Endodermal cell (in vitro differentiated cells): Measurements from ENCODE around the gene SMG6. TPM values are rescaled to one million over a fixed set of nuclear protein-coding genes. Genes with fewer than 3 reads are reported as not detected.

Experiments used
- DNase-seq: peaks from one replicate; pipeline ENCODE4 v3.0.0-alpha.2; 2017
- H3K27ac ChIP-seq: 2 replicates; pipeline ENCODE4 v1.5.1; 2013; ENCODE audit warnings: mild to moderate bottlenecking, low read depth, low read length, moderate library complexity
- H3K27me3 ChIP-seq: 2 replicates; pipeline ENCODE4 v1.6.1; 2013; ENCODE audit warnings: mild to moderate bottlenecking, low read length, moderate library complexity; ENCODE audit not compliant: insufficient read depth, control insufficient read depth, poor library complexity, severe bottlenecking
- H3K36me3 ChIP-seq: 2 replicates; pipeline ENCODE4 v1.7.0; 2013; ENCODE audit warnings: mild to moderate bottlenecking, low read length, moderate library complexity; ENCODE audit not compliant: control insufficient read depth, insufficient read depth
- H3K4me1 ChIP-seq: one replicate; pipeline ENCODE4 v1.7.0; 2013; ENCODE audit warnings: low read length; ENCODE audit not compliant: control insufficient read depth, insufficient read depth
- H3K4me3 ChIP-seq: 2 replicates; pipeline ENCODE4 v1.5.1; 2013; ENCODE audit warnings: mild to moderate bottlenecking, low read length, moderate library complexity
- H3K9ac ChIP-seq: 2 replicates; pipeline ENCODE4 v1.6.1; 2013; ENCODE audit warnings: mild to moderate bottlenecking, low read length, moderate library complexity; ENCODE audit not compliant: poor library complexity, severe bottlenecking; ENCODE audit errors: extremely low read depth
- H3K9me3 ChIP-seq: 2 replicates; pipeline ENCODE4 v1.6.1; 2013; ENCODE audit warnings: mild to moderate bottlenecking, low read length, moderate library complexity; ENCODE audit not compliant: control insufficient read depth
- H3K27ac Mint-ChIP-seq: 2 replicates; pipeline ENCODE4 v1.8.0; 2020; ENCODE audit warnings: mixed read lengths
- H3K27me3 Mint-ChIP-seq: 2 replicates; pipeline ENCODE4 v1.8.0; 2021; ENCODE audit warnings: mild to moderate bottlenecking, mixed read lengths; ENCODE audit not compliant: insufficient read depth
- H3K36me3 Mint-ChIP-seq: 2 replicates; pipeline ENCODE4 v1.8.0; 2020; ENCODE audit warnings: low read depth, mixed read lengths
- H3K4me1 Mint-ChIP-seq: 2 replicates; pipeline ENCODE4 v1.8.0; 2020; ENCODE audit warnings: mixed read lengths
- H3K4me3 Mint-ChIP-seq: 2 replicates; pipeline ENCODE4 v1.8.0; 2020; ENCODE audit warnings: mild to moderate bottlenecking, moderate library complexity, mixed read lengths
- H3K9me3 Mint-ChIP-seq: 2 replicates; pipeline ENCODE4 v1.8.0; 2020; ENCODE audit warnings: mild to moderate bottlenecking, mixed read lengths
- CTCF ChIP-seq: fragments of 200-600 bp; sonication (generic); conservative IDR thresholded peaks from 2 replicates; pipeline ENCODE4 v1.5.0; 2021; ENCODE audit warnings: antibody characterized with exemption, mild to moderate bottlenecking
- WGBS, 2 experiments: methylation state at CpG; one replicate each; pipeline versions ENCODE4 v1.1.5 to v1.1.7; 2013; ENCODE audit warnings: missing lambda C conversion rate in 2 of 2, mixed read lengths in 1 of 2; ENCODE audit not compliant: insufficient coverage in 1 of 2, insufficient read length in 1 of 2; 5-methylcytosine and 5-hydroxymethylcytosine counted together
- total RNA-seq, 2 donors: library from RNA; stranded (reverse); fragmentation: NEBNext Ultra II Directional in 1 of 2; extraction: Animal tissue kit (Norgen Biotek cat#: 25700) in 1 of 2; gene quantifications; 2 replicates in 1 of 2; 3 replicates in 1 of 2; pipeline ENCODE4 v1.2.1, GENCODE V29; 2021

The SMG6 gene
- total RNA-seq, 2 donors from 2014 or later, result 44.3 to 56.7 TPM

DNA sequence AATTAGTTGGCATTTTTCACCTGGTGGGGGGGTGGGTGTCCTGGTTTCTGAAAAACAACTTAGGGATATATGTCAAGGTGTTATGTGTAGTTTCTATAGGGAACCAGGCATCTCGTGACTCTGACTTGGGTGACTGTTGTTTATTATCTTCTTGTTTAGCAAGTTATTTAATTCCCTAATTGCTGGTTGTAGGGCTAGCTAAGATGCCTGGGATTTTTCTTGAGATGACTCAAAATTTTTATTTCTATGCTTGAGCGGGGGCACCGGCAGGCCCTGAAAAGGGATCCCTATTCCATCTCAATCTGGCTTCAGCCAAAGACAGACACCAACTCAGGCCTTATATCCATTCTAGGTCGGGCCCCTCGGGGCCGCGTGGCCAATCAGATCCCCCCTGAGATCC, 270.4 kb downstream of the SMG6 start:
- 93 to 94% methylated on average over 7 of the region's 7 CpGs for WGBS, 2 experiments

DNA sequence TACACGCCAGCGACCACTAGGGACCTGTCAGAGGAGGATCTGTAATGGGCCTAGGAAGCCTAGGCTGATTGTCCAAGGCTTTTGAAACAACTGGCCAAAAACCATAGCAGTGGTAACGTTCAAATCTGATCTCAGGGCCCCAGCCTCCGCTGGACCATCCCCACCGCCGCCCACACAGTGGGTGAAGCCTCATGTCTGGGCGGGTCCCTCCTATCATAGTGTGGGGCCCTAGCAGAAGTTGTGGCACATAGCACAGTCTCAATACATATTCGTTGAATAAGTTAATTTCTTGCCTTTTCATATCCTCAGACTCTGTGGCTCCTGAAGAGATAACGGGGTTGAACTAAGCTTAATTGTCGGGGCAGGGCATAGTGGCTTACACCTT, 272.8 kb downstream of the SMG6 start:
- Mint-ChIP-seq H3K9me3 (peaks cover 4% of the 10 kb centered on the region), H3K4me3 (peak overlapping the region; percentile 94), H3K27me3 (peaks cover 40% of the 10 kb centered on the region), H3K36me3 (no peaks in the 10 kb centered on the region), H3K4me1 (peaks cover 5% of the 10 kb centered on the region), H3K27ac (no peak overlapping the region)
- peak; percentile 93 for DNase-seq
- Histone ChIP-seq H3K9ac (no peak overlapping the region), H3K4me3 (peak overlapping the region; percentile 97), H3K27me3 (no peaks in the 10 kb centered on the region), H3K4me1 (peaks cover 4% of the 10 kb centered on the region), H3K36me3 (no peaks in the 10 kb centered on the region), H3K9me3 (no peaks in the 10 kb centered on the region), H3K27ac (no peak overlapping the region)
- TF ChIP-seq CTCF, result peak; percentile 82
- 27 to 39% methylated on average over 7 to 10 of the region's 10 CpGs for WGBS, 2 experiments

More for the DNA sequence above, 270.4 kb downstream of the SMG6 start:
- Histone ChIP-seq H3K27me3 (no peaks in the 10 kb centered on the region), H3K9ac (no peak overlapping the region), H3K4me3 (no peak overlapping the region), H3K9me3 (no peaks in the 10 kb centered on the region), H3K36me3 (peaks cover 6% of the 10 kb centered on the region), H3K4me1 (peaks cover 4% of the 10 kb centered on the region), H3K27ac (no peak overlapping the region)
- Mint-ChIP-seq H3K27me3 (peaks cover 17% of the 10 kb centered on the region), H3K27ac (no peak overlapping the region), H3K4me3 (no peak overlapping the region), H3K9me3 (no peaks in the 10 kb centered on the region), H3K4me1 (peaks cover 4% of the 10 kb centered on the region), H3K36me3 (peaks cover 17% of the 10 kb centered on the region)
- DNase-seq, result no peak
- TF ChIP-seq CTCF, result no peak

- H3K4me3 ChIP-seq, result peak within 1 kb of the TSS; percentile 97
- Mint-ChIP-seq H3K4me3 (peak within 1 kb of the TSS; percentile 94), H3K4me1 (peaks cover 5% of the 10 kb centered on the region), H3K36me3 (no peaks in the 10 kb centered on the region), H3K9me3 (peaks cover 4% of the 10 kb centered on the region), H3K27me3 (peaks cover 46% of the 10 kb centered on the region), H3K27ac (peak within 1 kb of the TSS; percentile 88)
- 1 to 2% methylated on average over 29 to 59 of the region's 59 CpGs for WGBS, 2 experiments
- no peaks in the 10 kb centered on the region for H3K27me3 ChIP-seq
- H3K9ac ChIP-seq, result peak within 1 kb of the TSS; percentile 59
- peaks cover 4% of the 10 kb centered on the region for H3K4me1 ChIP-seq
- H3K9me3 ChIP-seq, result no peaks in the 10 kb centered on the region
- no peak within 1 kb of the TSS for H3K27ac ChIP-seq
- DNase-seq, result peak; percentile 98
- no peaks in the 10 kb centered on the region for H3K36me3 ChIP-seq
- TF ChIP-seq CTCF, result no peak
These were observed 273.4 kb downstream of the SMG6 start, which contains the start of gene DPH1 for GRCh38 chr17:2029911-2030778. Gene DPH1, plus strand, starts transcription at chr17:2030153. Its CDS starts 17 bp downstream, at chr17:2030170.
